GM12873 (cell line): Measurements from ENCODE around the gene PROZ.

Source experiments
- TF ChIP-seq, protein P1 (sequence below): IDR thresholded peaks from 2 replicates; pipeline ENCODE4 v1.5.1; 2012; ENCODE audit warnings: low read depth, mild to moderate bottlenecking, moderate library complexity, low read length, control low read depth; ENCODE audit not compliant: insufficient read depth; ENCODE audit errors: missing control alignments

PROZ gene

DNA sequence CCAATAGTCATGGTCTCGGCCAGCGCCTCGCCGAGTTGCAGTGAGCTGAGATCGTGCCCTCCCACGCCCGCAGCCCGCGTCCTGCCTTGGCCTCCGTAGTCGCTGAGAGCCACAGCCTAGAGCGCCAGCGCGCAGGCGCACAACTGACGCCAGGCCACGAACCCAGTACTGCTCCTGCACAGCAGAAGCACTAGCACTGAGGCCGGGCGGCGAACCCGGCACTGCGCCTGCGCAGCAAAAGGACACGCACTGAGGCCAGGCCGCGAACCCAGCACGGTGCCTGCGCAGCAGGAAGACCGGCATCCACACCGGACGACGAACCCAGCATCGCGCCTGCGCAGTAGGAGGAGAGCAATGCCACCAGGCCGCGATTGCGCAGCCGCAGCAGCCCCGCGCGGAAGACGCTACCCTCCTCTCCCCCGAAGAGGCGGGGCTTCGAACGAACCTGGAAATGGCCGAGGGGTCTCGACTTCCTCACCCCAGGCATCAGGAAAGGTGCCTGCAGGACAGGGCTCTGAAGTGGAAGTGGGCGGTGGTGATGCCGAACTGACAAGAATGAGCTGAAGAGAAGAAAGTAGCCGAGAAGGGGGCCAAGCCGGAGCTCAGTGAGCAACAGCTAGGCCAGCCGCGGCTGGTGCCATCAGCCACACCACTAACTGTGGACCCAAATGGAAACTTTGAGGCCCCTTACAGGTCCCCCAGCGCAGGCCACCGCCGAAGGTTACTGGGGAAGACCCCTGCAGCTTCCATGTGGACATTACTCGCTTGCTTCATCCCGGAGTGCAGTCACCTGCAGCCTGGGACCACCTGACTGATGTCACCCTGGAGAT is 28.3 kb upstream of the PROZ start:
- TF ChIP-seq, protein P1, sequence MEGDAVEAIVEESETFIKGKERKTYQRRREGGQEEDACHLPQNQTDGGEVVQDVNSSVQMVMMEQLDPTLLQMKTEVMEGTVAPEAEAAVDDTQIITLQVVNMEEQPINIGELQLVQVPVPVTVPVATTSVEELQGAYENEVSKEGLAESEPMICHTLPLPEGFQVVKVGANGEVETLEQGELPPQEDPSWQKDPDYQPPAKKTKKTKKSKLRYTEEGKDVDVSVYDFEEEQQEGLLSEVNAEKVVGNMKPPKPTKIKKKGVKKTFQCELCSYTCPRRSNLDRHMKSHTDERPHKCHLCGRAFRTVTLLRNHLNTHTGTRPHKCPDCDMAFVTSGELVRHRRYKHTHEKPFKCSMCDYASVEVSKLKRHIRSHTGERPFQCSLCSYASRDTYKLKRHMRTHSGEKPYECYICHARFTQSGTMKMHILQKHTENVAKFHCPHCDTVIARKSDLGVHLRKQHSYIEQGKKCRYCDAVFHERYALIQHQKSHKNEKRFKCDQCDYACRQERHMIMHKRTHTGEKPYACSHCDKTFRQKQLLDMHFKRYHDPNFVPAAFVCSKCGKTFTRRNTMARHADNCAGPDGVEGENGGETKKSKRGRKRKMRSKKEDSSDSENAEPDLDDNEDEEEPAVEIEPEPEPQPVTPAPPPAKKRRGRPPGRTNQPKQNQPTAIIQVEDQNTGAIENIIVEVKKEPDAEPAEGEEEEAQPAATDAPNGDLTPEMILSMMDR, result no peak

DNA sequence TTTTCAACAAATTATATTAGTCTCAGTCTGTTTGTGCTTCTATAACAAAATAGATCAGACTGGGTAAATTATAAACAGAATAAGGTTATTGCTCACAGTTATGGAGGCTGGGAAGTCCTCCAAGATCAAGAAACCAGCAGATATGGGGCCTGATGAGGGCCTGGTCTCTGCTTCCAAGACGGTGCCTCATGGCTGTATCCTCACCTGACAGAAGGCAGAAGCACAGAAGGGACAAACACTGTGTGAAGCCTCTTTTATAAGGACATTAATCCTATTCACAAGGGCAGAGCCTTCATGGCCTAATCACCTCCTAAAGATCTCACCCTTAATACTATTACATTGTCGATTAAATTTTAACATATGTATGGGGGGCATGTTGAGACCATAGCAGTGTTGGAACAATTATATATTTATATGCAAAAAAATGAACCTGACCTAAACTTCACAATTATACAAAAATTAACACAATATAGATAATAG is 23.1 kb upstream of the PROZ start:
- TF ChIP-seq, protein P1, result no peak

DNA sequence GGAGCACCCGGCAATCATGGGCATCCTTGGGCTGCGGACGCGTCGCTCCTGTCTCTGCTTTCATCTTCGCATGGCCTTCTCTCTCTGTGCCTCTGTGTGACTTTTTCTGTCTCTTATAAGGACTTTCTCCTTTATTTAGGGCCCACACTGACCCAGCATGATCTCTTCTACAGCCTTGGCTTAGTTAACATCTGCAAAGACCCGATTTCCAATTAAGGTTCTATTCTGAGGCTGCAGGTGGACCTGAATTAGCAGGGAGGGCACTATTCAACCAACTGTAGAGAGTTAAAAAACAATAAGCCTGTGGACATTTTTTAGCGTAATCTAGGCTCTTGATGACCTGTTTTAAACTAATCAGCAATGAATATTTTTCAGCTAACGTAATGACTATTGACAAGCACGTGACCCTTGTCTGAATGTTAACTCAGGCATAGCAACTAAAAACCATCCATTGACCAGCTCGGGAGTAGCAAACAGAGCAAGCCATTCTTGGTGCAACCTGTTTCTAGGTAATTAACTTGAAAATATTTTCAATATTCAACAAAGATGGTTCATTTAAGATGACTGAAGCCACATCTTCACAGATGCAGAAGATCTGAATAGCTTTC is 20.7 kb upstream of the PROZ start:
- TF ChIP-seq, protein P1, result no peak

DNA sequence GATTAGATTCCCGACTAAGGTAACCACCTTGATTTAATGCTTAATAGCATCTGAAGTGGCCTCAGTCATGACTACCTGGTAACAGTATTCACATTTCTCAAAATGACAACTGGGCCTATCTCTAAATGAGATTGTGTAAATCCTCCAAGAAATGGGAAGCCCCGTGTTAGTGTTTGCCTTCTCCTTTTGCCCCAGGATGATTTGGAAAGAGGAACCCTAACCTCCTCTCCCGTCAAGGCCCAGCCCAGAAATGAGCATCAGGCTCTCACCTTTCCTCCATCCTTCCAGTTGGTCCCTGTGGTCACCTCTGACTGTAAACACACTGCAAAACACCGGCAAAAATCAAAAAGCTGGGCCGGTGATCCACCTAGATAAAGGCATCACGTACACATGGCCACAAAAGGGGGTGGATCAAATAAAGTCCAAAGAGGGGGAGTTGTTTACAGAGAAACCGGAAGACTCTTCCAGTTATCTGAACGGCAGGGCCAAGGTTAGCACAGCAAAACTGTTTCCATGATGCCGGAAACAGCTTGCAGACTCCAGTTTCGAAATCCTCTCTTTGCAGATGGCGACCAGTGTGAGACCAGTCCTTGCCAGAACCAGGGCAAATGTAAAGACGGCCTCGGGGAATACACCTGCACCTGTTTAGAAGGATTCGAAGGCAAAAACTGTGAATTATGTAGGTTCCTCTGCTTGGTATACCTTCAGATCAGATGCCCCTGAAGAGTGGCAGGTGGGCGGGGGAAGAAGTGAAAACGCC is 19.5 kb upstream of the PROZ start:
- TF ChIP-seq, protein P1, result no peak

DNA sequence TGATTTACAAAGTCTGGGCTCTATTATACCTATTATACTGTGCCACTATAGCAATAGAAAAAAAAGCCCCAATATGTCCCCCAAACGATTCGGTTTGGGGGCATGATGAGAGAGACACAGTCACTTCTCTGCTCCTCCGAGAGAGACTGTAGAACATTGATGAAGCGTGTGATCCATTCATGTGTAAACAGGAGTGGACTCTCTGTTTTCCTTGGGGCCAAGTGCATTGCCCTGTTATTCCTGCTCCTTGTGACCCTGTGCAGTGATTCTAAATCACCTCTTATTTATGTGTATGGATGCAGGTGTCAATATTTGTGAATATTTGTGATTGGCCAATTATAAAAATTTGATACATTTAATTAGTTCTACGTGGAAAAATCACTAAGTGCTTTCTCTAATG is 18.9 kb upstream of the PROZ start:
- TF ChIP-seq, protein P1, result no peak

DNA sequence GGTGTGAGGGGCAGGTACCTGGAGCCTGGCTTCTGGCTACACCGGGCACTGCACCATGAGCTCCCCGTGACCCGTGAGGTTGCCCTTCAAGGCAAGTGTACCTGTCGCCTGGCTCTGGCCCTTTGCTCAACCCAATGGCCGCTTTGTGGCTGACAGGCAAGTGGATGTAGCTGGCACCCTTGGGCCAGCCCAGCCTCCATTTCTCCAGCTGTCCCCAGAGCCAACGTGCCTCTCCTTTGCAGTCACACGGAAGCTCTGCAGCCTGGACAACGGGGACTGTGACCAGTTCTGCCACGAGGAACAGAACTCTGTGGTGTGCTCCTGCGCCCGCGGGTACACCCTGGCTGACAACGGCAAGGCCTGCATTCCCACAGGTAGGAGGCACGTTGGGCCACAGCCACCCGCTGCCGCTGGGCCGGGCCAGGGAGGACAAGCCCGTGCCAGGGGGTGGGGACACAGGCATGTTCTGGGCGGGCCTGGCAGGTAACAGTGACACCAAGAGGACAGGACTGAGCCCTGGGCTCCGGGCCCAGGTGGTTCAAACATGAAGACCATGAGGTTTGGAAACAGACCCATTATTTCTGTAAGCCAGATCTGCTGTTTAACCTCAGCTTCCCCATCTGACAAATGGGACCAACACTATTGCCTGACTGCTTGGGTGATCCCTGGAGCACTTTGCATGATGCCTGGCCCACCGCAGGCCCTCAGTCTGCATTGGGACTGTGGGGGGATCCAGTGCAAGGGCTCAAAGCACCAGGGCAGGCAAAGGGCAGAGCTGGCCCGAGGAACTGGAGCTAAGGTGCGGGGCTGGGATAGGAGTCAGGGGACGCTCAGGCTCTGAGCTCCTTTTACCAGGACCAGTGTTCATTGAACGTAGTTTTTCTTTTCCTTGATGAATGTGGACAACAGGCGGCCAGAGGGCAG is 17.5 kb upstream of the PROZ start:
- TF ChIP-seq, protein P1, result no peak

DNA sequence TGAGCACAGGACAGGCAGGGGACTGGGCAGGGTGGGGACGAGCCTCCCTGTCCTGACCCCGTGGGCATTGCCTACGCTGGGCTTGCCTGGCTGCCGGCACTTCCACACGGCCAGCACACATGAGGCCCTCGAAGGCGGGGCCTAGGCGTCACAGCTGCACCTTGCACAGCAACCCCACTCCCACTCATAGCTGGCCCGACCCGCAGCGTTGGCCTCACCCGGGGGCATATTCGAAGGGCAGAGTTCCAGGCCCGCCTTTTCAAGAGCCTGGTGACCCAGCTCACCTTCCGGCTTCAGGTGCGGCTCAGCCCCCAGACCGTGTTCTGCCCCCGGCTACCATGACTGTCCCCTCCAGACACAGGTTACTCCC is 16.9 kb upstream of the PROZ start:
- TF ChIP-seq, protein P1, result no peak
